ENCODE data around the gene NRDC. TPM values are rescaled to one million over a fixed set of nuclear protein-coding genes. Genes with fewer than 3 reads are reported as not detected.
"Not testable (repeated sequence)": the region's sequence is repeated elsewhere in the genome, so short reads cannot be mapped to it uniquely, and the experiment has no call there.

NRDC gene
- total RNA-seq, 1 experiment from 2014 or later: 82.9 TPM

DNA sequence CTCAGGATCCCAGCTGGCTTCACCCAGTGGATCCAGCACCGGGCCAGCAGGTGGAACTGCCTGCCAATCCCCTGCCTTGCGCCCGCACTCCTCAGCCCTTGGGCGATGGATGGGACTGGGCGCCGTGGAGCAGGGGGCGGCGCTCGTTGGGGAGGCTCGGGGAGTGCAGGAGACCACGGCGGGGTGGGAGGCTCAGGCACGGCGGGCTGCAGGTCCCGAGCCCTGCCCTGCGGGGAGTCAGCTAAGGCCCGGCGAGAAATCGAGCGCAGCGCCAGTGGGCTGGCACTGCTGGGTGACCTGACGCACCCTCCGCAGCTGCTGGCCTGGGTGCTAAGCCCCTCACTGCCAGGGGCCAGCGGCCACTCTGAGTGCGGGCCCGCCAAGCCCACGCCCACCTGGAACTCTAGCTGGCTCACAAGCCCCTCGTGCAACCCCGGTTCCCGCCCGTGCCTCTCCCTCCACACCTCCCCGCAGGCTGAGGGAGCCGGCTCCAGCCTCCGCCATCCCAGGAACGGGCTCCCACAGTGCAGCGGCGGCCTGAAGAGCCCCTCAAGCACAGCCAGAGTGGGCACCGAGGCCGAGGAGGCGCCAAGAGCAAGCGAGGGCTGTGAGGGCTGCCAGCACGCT, 31.1 kb downstream of the NRDC start:
- DNase-seq (ENCODE audit: low read depth): no peak

DNA sequence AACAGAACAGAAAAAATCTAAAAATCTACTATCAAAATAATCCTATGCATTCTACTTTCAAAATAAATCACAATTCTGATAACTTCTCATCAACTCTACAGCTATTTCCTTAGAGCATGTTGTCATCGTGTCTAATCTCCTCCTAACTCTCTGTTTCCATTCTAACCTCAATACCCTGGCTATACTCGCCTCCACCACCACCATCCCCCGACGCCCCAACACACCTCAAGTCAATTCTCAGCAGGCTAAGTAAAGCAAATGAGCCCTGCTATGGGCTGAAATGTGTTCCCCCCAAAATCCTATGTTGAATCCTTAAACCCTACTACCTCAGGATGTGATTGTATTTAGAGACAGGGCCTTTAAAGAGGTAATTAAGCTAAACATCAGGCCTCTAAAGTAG, 34.6 kb downstream of the NRDC start:
- no peak for DNase-seq (ENCODE audit: low read depth)

DNA sequence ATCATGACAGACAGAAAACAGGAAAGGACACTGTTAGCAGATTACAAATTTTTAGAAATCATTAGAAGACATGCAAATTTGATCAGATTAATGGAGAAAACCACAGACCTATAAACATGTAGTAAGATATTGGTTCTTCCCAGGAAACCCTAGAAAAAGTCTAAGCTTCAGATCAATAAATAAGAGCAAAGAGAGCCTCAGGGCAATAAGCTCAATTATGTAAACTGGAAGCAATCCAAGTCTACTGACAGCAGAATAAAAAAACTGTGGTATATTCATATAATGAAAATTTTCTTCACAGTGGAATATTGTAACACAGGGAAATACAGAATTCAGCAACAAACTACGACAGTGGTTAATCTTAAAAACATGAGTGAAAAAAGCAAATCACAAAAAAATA, 36.3 kb downstream of the NRDC start:
- DNase-seq (ENCODE audit: low read depth): no peak

DNA sequence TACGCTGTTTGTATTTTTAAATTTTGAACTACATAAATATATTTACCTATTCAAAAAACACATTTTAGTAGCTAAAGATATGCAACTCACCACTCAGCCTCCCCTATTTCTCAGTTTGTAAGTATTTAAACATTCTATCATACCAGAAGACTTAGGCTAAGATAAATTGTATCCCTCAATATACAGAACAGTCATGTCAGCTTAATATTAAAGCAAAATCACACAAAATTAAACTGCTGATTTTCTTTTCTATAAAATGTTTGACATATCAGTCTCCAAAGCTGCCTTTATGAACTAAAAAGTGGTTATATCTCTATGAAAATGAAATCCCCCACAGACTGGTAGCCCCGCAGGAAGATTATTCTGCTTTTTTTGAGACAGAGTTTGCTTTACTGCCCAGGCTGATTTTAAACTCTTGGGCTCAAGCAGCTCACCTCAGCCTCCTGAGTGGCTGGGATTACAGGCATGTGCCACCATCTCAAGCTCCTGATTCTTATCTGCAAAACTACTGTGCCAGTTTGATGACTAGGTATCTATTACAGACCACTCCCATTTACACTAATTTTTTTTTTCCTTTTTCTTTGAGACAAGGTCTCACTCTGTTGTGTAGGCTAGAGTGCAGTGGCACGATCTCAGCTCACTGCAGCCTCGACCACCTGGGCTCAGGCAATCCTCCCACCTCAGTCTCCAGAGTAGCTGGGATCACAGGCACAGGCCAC, 37.6 kb downstream of the NRDC start:
- peak; percentile 16 for DNase-seq (ENCODE audit: low read depth)

DNA sequence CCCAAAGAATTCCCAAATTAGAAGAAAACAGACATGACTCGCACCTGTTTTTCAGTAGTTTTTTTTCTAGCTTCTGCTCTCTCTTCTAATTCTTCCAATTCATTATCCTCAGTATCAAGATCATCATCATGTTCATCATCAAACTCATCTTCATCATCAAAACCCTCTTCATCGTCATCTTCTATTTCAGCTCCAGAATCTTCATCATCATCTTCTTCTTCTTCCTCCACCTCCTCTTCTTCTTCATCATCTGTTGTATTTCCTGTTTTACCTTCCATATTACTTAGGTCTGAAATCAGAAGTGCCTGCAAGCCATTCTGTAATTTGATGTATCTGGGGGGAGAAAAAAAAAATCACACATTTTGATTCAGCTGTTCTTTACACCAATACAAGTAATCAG, 38.3 kb downstream of the NRDC start:
- no peak for DNase-seq (ENCODE audit: low read depth)

DNA sequence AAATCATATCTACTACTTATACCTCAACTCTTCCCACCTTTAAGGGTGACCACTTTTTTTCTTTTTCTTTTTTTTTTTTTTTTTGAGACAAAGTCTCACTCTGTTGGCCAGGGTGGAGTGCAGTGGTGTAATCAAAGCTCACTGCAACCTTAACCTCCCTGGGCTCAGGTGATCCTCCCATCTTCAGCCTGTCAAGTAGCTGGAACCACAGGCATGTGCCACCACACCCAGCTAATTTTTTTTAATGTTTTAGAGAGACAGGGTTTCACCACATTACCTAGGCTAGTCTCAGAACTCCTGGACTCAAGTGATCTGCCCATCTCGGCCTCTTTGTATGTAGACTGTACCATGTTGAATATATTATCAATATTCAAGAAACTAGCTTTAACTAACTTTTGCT, 39.4 kb downstream of the NRDC start:
- no peak for DNase-seq (ENCODE audit: low read depth)

DNA sequence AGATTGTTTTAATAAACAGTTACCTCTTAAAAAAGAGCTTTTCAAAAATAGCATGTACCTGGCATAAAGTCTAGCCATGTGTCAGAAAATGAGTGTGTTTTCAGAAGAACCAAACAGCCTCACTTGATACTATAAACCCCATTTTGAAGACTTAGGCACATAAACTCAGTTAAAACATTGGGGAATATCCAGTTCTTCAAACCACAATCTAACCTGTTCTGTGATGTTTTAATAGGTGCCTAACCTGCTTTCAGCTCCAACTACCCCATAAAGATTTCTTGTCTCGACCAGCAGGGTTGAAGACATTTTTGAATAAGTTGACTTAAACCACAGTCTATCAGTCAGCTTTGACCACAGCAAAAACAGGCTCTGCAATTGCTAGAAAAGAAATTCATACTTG, 41.3 kb downstream of the NRDC start:
- no peak for DNase-seq (ENCODE audit: low read depth)

DNA sequence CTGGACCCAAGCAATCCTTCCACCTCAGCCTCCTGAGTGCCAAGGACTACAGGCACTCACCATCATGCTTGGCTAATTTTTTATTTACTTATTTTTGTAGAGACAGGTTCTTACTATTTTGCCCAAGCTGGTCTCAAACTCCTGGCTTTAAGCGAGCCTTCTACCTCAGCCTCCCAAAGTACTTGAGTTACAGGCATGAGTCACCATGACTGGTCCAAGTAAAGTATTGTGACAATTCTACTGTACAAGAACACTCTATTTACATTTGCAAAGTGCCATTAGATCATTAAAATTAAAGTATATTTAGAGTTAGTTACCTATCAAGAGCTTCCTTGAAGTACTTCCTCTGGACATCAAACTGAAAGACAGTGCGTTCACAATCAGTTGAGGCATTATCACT, 44.8 kb downstream of the NRDC start:
- peak; percentile 54 for DNase-seq (ENCODE audit: low read depth)

DNA sequence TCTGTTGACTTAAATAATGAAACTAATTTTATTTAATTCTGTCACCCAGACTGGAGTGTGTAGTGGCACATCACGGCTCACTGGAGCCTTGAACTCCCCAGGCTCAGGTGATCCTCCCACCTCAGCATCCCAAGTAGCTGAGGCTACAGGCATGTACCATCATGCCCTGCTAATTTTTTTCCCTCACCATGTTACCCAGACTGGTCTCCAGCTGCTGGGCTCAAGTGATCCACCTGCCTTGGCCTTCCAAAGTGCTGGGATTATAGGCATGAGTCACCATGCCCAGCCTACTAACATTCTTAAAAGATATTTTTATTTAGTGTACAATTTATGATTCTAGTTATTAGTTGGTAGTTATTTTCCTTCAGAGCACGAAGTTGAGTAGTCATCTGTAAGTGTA, 49.5 kb downstream of the NRDC start:
- DNase-seq (ENCODE audit: low read depth): peak; percentile 20

DNA sequence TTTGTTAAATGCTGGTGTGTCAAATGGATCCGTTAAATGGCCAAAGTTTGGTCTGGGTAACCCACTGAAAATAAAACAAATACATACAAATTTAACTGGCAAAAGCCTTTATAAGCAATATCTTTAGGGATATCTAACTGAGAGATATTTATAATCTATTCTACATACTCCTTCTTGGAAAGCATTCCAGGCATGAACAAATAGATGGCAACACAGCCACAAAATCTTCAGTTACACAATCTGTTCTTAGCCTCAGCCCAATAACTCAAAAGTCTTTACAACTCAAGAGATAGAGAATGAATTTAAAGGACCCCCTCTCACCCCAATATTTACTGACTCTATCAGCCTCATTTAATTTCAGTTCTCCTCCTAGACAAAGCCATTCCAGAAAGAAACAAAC, 58.7 kb downstream of the NRDC start:
- no peak for DNase-seq (ENCODE audit: low read depth)

DNA sequence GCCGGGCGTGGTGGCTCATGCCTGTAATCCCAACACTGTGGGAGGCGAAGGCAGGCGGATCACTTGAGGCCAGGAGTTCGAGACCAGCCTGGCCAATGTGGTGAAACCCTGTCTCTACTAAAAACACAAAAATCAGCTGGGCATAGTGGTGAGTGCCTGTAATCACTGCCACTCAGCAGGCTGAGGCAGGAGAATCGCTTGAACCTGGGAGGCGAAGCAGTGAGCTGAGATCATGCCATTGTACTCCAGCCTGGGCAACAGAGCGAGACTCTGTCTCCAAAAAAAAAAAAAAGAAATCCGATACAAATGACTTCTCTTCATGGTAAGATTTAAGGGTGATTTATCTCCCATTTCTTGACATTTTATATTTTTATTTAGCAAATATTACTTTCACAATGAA, 59.5 kb downstream of the NRDC start:
- not testable (repeated sequence) for DNase-seq (ENCODE audit: low read depth)

DNA sequence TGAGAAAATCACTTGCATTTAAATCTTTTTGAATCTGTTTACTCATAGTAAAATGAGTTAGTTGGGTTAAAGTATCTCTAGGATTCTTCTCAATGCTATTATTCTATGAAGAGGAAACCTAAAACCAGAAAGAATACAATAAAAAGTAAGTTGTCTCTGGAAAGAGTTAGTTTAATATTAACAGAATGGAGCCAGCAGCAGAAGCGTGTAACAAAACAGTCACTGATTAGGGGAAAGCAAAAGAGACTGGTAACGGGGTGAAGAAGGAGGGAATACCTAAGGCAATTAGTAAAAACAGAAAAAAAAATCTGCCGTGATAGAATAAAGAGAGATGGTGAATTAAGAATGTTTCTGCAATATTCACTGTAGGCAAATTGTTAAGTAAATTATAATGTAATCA, 60.0 kb downstream of the NRDC start:
- DNase-seq (ENCODE audit: low read depth): no peak

DNA sequence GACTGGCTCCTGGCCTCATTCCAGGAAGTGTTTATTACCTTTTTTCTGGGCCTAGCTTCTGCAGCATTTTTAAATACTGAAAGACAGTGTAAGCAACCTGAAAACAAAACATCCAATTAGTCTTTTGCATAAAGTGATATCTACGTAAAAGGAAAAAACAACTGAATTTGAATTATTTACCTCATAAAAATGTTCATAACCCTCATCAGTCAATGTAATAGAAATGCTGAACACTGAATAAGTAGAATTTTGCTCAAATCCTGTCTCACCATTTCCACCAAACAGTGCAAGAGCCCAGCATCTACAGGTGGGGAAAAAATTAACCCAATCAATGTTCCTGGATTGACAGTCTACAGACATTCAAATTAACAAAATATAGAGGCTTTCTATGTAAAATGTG, 64.0 kb downstream of the NRDC start:
- DNase-seq (ENCODE audit: low read depth): no peak

DNA sequence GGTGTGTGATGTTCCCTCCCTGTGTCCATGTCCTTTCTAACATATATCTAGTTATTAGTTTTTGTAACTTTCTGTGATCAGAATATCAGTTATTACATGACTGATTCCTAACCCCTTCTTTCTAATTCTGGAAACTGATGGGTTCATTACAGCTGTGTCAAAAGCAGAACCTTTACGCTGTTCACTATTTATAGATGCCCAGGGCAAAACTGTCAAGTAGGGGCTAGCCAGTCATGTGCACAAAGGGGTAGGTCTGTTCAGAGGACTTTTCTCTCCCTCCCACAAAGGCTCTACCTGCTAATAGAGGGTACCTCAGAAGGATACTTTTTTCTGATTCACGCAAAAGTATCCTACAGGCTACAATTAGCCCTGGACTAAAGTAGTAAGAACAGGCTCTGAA, 79.2 kb downstream of the NRDC start:
- no peak for DNase-seq (ENCODE audit: low read depth)

DNA sequence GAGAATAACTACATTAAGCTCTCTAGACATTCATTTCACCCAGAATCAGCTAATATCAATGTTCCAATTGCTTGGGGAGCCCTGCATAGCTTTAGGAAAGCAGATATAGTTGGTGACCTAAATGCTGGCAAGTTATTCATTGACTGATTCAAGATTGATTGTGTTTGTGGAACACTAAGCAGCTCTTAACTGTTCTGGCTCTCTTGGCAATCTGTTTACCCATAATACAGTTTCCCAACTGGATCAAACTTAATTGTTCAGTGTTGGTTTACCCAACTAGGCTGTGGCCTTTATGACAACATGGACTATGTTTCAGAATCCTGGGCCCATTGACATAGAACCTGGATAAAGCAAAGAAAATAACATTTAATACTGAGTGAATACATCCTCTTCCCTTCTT, 83.7 kb downstream of the NRDC start:
- no peak for DNase-seq (ENCODE audit: low read depth)

DNA sequence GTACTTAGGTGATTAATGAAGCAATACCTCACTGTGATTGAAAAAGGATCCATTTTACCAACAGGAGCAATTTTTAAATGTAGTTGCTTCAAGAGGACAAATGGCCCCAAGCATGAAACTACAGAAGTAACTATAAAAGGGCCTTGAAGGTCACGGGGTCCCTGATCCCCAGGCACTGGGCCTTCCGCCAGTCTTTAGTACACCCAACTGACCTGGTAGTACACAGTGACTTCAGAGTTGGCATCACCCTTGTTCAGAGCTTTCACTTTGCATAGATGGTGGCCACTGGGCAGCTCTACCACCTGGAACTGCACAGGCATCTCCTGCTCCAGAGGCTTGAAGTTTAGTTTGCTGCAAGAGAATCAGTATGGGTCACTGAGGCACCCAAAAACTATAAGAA, 84.3 kb downstream of the NRDC start:
- DNase-seq (ENCODE audit: low read depth): no peak

DNA sequence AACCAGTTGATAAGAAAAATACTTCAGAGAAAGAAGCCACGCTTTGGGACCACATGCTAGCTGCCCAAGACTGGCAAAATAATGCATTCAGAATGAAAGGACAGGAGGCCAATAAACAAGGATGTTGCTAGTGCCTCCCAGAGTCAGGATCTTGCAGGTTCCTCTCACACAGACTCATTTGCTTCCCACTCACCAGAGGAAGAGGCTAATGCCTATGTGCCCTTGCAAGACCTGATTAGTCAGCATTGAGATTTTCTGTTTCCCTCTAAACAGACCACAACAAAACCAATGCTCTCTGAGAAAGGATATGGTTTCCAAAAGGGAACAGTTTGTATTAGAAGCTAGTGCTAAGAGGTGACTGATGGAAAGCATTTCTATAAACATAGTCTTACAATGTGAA, 85.7 kb downstream of the NRDC start:
- peak; percentile 71 for DNase-seq (ENCODE audit: low read depth)

DNA sequence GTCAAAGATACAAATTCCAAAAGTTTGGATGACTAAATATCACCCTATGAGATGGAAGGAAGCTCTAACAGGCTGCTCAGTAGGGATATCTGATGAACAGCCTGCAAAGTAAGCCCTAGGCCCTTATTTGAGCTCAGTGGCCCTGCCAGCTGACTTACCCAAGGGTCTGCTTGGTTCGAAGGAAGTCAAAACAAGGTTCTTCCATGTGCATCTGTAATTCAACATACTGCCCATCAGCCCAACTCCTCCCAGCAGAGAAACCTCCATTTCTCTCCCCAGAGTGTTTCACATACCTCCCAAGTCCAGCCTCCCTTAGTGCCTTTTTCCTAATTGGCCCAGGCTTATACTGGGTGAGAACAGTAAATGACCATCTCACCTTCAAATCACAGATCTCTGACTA, 86.6 kb downstream of the NRDC start:
- DNase-seq (ENCODE audit: low read depth): no peak

DNA sequence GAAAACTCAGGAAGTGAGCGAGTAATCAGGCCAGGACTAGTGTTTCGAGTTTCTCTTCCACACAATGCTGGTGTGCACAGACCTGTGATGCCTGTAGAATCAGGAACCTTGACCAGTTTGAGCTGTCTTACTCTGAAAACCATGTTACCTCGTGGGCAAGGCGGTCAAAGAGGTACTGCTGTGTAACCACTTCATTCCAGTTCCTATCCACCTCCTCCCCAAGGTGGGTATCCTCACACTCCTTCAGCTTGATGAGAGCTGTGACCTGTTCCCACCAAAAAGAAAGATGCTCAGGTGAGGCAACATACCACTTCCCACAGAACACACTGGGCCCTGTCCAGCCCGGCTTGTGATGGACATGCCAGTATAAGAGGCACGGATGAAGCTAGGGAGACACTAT, 88.1 kb downstream of the NRDC start:
- DNase-seq (ENCODE audit: low read depth): no peak

DNA sequence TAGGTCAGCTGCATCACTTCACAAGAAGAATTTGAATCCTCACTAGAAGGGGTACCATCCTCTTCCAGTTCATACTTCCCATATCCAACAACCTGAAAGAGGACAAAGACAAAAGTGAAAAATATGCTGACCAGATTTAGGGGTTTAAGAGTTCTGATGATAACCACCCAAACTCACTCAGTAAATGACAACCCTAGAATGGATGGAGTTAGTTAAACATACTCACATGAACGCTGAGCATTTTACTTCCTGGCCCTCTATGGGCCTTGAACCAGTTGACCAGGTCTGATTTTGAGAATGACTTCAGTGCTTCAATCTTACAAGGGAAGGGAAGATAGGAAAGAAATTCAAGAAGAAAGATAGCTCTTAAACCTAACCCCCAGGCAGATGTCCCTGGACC, 89.2 kb downstream of the NRDC start:
- DNase-seq (ENCODE audit: low read depth): no peak

DNA sequence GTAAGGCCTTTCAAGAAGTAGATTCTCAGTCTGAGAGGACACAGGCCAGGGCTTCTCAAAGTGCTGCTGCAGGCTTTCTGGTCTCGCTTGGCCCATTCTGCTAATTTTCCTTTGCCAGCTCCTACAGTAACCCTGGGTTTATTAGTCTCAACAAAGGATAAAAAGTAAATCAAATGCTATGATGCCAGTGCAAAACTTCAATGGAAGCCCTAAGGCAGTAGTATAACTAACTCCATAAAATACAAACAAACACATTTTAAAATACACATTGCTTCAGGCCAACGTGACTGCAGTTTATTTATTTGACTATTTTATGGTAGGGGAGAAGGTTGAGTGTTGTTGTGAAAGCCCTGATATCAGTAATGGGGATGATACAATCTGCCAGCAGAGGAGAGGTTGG, 89.6 kb downstream of the NRDC start:
- DNase-seq (ENCODE audit: low read depth): peak; percentile 34

DNA sequence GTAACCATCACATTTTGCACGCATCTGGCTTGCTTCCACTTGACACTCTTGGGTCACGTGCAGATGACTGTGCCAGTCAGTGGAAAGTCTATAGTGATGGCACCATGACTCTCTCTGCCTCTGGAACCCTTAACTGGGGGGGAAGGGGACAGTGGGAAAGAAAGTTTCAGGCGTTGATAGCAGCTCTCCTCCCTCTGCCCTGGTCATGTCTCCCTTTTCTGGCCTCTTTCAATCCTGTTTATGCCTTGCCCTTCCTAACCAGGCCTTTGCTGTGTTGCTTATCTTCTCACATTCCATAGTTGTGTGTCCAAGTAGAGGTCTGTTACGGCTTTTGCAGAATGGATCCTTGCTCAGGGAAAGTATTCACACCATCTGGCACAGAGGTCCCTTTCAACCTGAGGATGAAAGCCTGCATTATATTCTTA, 93.5 kb downstream of the NRDC start:
- DNase-seq (ENCODE audit: low read depth): no peak

DNA sequence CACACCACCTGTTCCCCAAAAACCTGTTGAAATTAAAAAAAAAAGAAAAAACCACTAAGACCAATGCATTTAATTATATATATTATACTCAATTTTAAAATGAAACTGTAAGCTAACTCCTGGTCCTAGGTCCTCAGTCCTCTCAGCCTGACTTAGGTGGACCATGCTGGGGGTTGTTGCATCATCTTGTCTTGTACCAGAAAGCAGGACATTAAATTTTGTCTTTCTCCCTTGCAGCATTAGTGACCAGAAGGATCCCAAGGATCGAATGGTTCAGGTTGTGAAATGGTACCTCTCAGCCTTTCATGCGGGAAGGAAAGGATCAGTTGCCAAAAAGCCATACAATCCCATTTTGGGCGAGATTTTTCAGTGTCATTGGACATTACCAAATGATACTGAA, 97.6 kb downstream of the NRDC start:
- no peak for DNase-seq (ENCODE audit: low read depth)

DNA sequence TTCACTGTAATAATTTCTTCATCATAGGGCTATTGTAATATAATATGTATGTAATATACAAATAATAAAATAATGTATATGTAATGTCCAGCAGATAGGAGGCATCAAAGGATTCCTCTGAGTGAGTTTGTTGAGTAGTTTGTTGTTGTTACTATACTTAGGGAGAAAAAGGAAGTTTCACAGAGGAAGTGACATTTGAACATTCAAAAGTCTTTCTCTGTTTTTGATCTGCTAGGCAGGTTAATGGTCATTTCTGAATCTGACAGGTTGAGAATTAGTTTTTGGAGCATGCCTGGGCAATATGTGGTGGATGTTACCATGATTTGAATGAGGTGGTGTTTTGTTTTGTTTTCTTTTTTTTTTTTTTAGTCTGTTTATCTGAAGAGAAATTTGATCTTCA, 102.1 kb downstream of the NRDC start:
- DNase-seq (ENCODE audit: low read depth): no peak

Measured in M059J (cell line).